GM12874 (cell line): ENCODE results near the gene GPM6B.

ENCODE experiments used
- TF ChIP-seq, protein P1 (sequence below): IDR thresholded peaks from 2 replicates; pipeline ENCODE4 v1.5.1; 2011; ENCODE audit warnings: low read depth, mild to moderate bottlenecking, control low read depth, low read length, moderate library complexity; ENCODE audit not compliant: insufficient read depth

The GPM6B gene

DNA sequence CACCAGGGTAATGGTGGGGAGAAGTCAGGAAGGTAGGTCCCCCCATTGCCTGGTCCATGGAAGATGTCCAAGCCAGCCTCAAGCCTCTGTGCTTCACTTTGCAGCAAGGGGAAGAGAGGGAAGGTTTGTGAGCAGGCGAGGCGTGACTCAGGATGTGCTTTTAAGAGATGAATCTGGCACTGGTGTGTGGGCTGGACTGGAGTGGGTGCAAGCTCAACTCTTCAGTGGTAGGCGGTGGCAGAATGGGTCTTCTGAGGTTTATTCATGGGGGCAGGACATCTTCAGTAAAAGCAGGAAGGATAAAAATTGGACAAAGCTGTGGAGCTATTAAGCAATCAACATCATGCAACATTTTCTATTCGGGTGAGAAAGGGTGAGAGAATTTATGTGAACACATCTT, 19.4 kb downstream of the GPM6B start:
- TF ChIP-seq, protein P1, sequence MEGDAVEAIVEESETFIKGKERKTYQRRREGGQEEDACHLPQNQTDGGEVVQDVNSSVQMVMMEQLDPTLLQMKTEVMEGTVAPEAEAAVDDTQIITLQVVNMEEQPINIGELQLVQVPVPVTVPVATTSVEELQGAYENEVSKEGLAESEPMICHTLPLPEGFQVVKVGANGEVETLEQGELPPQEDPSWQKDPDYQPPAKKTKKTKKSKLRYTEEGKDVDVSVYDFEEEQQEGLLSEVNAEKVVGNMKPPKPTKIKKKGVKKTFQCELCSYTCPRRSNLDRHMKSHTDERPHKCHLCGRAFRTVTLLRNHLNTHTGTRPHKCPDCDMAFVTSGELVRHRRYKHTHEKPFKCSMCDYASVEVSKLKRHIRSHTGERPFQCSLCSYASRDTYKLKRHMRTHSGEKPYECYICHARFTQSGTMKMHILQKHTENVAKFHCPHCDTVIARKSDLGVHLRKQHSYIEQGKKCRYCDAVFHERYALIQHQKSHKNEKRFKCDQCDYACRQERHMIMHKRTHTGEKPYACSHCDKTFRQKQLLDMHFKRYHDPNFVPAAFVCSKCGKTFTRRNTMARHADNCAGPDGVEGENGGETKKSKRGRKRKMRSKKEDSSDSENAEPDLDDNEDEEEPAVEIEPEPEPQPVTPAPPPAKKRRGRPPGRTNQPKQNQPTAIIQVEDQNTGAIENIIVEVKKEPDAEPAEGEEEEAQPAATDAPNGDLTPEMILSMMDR = no peak

DNA sequence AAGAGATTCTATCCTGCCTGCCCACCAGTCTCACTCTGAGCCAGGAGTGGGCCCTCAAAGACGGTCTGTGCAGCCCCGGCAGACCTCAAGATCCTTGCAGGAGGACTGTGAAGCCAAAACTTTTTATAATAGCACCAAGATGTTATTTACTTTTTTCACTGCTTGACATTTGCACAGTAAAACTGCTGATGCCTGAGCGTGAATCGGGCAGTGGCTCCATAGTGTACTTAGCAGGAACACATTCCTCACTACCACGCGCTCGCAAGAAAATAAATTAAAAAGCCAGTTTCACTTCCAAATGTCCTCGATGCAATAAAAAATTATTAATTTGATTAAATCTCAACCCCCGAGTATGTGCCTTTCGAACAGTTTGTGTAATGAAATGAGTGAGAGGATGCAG, 22.5 kb downstream of the GPM6B start:
- TF ChIP-seq, protein P1 = no peak

- TF ChIP-seq, protein P1 = no peak
These were observed 23.0 kb downstream of the GPM6B start for GRCh38 chrX:13793897-13794296.

DNA sequence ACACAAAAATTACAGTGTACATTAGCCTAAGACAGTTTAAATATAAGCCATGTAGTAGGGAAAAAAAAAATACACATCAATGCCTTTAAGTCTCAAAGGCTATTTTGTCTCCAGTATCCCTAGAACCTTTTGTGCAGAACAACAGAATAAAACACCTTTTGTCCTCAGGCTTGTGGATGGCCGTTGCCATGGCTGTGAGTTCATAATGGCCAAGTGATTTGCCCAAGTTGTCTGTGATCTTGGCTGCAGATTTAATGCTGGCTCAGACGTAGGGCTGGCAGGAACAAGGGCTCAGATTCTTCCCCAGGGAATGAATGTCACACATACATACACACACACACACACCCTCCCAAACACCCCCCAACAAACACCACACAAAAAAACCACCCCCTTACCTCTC, 25.3 kb downstream of the GPM6B start:
- TF ChIP-seq, protein P1 = no peak

GRCh38 chrX:13791145-13791544, 25.7 kb downstream of the GPM6B start:
- TF ChIP-seq, protein P1 = no peak

DNA sequence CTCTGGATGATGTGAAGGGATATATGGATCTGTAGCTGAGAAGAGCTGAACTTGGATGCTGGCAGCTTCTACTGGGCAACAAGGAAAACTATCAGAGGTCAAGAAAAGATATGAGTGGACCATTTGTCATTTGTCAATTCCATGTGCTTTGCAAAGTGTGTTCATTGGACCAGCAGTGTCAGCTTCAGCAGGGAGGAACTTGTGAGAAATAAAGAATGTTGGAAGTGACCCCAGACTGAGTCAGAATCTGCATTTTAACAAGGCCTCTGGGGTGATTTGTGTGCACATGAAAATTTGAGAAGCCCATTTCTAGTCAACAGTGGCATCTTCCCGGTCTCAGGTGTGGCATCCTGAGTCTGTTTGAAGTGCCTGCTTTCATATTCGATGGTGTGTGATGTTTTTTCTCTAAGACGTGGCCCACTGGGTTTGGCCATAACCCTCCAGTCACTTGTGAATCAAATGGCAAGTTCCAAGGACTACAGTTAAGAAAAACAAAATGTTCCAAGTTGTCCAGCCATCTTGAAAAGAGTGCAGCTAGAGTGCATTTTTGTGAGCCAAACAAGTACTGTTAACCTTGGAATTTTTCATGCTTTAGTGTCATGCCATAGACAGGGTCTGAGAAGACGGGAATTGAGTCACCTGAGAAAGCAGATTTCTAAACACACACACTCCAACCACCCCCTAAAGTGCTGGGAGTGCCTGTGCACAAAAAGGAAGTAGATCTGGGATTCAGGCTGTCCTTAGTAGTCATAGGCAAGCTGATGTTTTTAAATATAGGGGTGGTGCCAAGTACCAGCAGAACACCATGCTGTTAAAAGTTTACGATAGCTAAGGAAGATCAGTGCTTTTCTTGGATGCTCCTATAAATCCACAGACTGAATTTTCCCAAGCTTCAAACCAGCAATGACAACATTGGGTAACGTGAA, 26.4 kb downstream of the GPM6B start:
- TF ChIP-seq, protein P1 = no peak

- TF ChIP-seq, protein P1 = no peak
These were observed 30.8 kb downstream of the GPM6B start for GRCh38 chrX:13786048-13786447.
